Middle frontal gyrus (tissue), 1 donor: Measurements from ENCODE around the gene MYMX.
"Not testable (repeated sequence)": the region's sequence is repeated elsewhere in the genome, so short reads cannot be mapped to it uniquely, and the experiment has no call there.

Experiments
- DNase-seq: peaks from one replicate; pipeline ENCODE4 v3.0.0-alpha.2; 2015; ENCODE audit warnings: low spot score; ENCODE audit errors: extremely low spot score

The MYMX gene

DNA sequence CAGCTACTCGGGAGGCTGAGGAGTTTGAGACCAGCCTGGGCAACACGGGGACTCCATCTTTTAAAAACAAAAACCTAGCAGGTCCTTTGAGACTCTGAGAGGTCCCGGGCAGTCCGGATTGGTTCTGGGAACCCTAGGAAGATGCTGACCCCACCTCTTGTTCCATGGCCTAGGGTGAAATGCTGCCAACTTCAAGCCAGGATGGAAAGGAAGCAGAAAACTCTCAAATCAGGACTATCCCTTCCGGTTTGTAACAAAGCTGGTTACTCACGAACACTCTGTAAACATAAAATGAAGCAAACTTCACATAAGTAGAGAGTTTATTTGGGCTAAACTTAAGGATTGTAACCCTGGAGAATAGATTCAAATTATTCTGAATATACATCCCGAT, 30.1 kb upstream of the MYMX start:
- no peak for DNase-seq

DNA sequence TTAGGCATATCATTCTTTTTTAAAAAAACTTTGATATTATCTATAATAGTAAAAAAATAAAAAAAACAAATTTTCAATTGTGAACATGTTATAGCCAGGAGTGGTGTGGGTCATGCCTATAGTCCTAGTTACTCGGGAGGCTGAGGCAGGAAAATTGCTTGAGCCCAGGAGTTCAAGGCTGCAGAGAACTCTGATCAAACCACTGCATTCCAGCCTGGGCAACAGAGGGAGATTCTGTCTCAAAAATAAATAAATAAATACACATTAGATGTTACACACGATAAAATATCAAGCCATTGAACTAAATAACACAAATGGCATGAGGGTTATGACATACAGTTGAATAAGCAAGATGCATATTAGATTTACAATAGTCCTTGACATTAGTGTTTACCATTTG, 27.9 kb upstream of the MYMX start:
- no peak for DNase-seq

DNA sequence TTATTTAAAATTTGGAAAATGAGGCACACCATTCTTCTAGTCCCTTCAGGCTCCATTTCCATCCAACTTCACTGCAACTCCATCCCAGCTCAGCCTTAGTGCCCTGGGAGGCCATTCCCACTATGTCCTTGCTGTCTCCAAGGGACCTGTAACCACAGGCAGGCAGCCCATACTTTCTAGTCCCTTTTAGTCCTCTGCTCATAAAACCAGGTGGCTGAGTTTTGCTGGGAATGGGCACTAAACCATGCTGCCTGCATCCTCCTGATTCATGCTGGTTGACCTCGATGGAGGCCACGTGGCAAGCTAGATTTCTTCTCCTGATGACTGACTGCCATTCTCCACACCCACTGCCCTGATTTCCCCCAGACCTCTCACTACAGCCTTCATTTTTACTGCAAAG, 27.5 kb upstream of the MYMX start:
- DNase-seq = no peak

DNA sequence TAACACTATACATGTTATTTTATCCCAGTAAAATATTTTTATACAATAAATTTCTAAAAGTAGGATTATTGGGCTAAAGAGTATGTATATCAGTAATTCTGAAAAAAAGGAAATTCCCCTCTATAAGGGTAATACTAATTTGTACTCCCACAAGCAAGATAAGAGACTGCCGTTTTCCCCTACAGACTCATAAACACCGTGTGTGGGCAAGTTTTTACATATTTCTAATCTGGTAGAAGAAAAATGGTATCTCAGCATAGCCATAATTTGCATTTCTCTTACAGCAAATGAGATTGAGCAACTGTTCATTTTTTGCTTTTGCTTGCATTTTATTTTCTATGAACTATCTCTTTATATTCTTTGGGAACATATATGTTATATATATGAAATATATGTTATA, 26.0 kb upstream of the MYMX start:
- DNase-seq = no peak

DNA sequence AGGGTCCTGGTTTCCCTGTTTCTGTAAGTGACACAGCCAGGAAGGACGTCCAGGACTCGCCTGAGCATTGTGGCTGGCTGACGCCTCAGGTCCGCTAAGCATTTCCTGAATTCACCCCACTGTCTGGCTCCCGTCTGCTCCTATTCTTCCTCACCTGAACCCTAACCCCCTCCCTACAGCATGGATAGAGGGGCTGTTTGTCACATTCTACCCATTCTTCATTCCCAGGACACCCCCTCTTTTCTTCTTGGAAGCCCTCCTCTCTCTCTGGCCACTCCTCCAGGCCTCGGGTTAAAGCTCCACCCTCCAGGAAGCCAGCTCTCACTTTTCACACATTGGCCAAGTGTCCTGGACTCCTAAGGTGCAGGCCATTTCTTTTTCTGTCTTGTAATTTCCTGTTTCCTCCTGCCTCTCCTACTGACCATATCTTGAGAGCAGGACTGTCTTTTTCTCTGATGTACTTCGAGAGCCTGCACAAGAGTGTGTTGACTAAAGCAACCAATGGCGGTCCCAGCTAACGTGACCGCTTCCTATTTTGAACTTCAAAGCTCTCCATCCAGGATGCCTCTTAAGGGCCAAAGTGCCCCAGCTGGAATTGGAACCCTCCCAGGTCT, 24.2 kb upstream of the MYMX start:
- no peak for DNase-seq

DNA sequence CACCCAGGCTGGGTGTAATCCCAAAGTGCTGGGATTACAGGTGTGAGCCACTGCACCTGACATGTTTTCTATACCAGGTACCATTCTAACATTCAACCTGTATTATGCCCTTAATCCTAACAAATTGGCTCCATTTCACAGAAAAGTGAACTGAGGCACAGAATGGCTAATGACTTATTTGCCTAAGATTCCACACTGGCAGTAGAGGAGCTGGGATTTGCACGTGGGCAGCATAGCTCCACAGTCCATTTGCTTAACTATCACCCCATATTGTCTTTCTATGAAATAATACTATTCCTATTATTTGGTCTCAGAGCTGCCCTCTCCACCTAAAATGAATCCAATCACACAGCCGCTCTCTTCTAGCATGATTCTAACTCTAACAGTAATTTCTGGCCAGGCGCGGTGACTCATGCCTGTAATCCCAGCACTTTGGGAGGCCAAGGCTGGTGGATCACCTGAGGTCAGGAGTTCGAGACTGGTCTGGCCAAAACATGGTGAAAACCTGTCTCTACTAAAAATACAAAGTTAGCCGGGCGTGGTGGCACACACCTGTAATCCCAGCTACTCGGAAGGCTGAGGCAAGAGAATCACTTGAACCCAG, 23.3 kb upstream of the MYMX start:
- no peak for DNase-seq

DNA sequence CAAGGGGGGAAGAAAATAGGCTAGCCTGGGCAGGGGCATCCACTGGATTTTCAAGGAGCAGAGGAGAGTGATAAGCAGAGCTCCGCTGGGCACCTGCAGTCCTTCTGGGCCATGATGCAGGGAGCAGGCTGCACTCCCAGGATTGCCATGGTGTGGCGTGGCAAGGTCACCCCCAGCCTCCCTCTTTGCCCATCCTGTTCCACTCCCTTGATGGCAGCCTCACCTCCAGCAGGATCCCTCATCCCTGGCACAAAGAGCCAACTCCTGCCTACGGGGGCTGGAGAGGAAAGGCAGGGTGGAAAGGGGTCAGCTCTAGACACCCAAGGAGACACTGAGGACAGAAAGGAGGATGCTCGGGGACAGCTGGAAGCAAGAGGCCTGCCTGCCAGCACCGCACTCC, 22.4 kb upstream of the MYMX start:
- DNase-seq = no peak

DNA sequence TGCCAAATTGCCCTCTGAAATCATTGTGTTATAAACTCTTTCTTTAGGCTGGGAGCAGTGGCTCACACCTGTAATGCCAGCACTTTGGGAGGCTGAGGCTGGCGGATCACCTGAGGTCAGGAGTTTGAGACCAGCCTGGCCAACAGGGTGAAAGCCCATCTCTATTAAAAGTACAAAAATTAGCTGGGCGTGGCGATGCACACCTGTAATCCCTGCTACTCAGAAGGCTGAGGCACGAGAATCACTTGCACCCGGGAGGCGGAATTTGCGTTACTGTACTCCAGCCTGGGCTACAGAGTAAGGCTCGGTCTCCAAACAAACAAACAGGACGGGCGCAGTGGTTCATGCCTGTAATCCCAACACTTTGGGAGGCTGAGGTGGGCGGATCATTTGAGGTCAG, 20.4 kb upstream of the MYMX start:
- DNase-seq = not testable (repeated sequence)

DNA sequence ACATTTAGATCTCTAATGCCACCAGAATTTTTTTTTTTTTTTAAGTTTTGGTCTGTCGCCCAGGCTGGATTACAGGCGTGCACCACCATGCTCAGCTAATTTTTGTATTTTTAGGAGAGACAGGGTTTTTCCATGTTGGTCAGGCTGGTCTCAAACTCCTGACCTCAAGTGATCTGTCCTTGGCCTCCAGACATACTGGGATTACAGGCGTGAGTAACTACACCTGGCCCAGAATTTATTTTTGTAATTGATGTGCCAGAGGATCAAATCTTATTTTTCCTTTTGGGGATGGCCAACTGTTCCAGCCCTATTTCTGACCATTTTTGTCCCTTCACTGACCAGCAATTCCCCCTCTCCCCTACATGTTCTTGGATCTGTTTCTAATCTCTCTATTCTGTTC, 18.0 kb upstream of the MYMX start:
- DNase-seq = no peak

DNA sequence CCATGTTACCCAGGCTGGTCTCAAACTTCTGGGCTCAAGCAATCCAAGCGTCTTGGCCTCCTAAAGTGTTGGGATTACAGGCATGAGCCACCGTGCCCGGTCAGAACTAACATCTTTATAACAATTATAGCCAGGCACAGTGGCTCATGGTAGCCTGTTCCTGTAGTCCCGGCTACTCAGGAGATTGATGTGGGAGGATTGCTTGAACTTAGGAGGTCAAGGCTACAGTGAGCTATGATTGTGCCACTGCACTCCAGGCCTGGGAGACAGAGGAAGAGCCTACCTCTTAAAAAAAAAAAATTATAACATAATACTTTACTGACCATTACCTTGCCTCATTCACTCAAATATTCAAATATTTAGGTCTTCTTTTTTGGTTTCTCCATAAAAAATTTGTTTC, 16.8 kb upstream of the MYMX start:
- DNase-seq = no peak

DNA sequence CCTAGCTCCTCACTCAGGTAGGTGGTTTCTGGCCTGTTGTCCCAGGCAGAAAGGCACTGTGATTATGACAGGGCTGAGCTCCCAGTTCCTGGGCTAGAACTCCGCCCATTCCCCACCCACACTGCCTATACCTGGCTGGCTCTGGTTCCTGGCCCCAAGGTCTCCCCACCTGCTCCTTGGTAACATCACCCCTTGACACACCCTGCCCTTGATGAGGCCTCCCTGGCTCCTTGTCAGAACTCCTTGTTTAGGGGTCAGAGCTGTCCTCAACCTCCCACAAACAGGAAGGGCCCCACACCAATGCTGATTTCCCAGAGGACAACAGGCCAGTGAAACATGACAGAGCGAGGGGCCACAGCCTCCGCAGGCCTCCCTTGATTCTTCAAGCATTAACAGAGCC, 15.5 kb upstream of the MYMX start:
- DNase-seq = no peak

DNA sequence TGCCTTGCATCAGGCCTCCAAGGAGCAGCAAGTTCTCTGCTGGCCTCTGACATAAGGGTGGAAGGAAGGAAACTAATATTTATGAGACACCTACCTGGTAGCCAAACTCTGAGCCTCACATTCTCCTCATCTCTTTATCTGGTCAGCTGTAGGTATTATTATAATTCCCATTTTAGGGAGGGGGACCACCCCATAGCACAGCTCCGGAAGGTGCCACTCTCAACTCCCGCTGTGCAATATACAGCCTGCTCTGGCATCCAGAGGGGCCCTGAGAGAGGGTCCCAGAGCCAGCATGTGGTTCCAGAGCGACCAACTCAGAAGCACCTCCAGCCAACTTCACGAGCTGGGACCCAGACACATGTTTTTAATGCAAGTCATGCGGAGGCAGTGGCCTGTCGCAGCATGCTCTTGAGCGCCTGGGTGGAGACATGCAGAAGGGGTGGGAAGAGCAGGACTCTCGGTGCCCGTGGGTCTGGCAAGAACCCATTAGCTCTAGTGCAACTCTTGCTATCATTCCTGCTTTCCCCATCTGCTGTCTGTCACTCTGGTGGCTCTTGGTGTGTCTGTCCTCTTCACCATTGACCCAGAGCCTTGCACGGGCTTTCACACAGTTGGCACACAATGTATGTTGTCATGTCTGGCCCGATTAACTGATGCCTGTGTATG, 15.0 kb upstream of the MYMX start:
- DNase-seq = no peak

DNA sequence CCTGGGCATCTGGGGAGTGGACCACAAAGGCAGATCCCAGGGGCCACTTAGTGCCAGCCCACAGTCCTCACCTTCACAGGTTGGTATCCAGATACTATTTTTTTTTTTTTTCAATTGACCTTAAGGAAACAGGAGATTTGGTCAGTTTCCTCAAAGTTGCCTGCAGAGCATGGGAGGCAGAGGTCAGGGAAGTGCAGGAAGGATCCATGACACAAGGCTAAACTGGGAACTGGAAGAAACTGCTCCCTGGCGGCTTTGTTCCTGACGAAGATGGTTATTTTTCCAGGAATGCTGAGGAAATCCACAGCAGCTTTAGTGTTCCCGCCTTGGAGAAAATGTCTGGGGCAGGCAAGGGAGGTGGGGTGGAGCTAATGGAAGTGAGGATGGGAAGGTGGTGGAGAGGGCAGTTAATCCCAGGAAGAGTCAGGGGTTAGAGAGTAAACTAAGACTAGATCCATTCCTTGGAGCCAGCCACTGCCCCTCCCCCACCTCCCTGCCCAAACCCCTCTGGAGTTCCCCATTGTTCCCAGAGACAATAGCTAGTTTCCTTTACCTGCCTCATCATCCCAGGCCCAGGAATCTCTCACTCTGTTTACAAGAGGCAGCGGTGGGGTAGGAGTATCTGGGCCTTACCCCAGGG, 14.3 kb upstream of the MYMX start:
- DNase-seq = no peak

DNA sequence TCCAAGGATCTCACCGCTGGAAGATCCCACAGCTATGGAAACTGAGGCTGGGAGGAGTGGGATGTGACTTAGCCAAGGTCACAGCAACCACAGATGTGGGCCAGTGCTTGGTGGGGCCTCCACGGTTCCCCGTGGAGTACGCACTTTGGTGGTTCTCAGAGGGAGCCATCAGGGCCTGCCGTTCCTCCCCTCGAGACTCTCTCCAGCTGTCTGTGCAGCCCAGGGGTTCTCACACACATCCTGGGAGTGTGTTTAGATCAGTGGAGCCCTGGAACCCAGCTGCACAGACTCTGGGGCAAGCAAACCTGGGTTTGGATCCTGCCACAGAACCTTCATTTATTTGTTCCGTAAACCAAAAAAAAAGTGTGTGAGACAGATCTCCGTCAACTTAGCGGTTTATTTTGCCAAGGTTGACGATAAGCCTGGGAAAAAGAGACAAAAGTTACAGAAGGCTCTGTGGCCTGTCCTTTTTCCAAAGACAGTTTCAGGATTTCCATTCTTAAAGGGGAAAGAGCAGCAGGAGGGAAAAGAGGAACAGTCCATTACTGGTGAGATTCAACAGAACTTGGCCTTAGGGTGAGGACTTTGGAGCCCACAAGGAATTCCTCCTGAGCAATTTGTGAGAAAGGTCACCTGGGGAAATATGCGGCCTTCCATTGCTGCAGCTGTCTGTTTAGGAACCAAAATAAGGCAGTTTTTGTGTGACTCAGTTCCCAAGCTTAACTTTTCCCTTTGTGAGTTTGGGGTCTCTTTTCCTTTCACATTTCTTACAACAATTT, 13.6 kb upstream of the MYMX start:
- no peak for DNase-seq

DNA sequence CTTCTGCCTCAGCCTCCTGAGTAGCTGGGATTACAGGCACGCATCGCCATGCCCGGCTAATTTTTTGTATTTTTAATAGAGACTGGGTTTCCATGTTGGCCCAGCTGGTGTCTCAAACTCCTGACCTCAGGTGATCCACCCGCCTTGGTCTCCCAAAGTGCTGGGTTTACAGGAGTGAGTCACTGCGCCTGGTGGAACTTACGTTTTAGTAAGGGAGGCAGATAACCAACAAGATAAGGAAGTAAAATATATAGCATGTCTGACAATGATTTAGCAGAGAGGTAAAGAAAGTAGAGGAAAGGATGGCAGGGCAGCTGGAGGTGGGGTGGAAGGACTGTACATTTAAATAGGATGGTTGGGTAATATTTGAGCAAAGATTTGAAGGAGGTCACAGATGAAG, 12.8 kb upstream of the MYMX start:
- no peak for DNase-seq

DNA sequence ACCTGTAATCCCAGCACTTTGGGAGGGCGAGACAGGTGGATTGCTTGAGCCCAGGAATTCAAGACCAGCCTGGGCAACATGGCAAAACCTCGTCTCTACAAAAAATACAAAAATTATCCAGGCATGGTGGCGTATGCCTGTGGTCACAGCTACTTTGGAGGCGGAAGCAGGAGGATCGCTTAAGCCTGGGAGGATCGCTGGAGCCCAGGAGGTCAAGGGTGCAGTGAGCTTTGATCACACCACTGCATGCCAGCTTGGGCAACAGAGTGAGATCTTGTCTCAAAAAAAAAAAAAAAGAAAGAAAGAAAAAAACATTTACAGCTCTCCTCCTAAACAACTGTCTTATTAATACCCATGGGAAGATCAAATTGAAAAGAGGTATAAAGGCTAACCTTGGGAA, 8.8 kb upstream of the MYMX start:
- no peak for DNase-seq

DNA sequence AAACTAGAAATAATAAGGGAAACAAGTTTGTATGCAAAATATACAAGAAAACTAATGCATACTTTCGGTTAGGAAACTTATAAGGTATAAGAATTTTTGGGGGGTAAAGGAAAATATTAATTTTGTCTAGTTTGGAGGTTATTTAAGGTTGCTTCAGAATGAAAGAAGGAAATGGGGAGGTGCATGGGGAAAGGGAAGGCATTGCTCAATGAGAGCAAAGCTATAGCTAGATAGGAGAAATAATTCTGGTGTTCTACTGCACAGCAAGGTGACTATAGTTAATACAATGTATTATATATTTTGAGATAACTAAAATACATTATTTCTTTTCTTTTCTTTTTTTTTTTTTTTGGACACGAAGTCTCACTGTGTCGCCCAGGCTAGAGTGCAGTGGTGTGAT, 5.4 kb upstream of the MYMX start:
- no peak for DNase-seq

DNA sequence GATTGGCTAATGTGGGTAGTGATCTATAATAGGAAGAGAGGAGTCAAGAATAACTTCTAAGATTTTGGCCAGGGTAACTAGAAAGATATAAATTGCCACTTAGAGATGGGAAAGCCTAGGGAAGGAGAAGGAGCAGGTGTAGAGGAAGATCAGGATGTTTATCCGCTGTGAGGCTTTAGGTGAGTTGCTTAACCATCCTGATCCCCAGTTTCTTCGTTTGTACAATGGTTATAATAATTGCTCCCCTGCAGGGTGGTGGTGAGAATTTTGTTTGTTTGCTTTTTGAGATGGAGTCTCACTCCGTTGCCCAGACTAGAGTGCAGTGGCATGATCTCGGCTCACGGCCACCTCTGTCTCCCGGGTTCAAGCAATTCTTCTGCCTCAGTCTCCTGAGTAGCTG, 2.4 kb upstream of the MYMX start:
- no peak for DNase-seq

DNA sequence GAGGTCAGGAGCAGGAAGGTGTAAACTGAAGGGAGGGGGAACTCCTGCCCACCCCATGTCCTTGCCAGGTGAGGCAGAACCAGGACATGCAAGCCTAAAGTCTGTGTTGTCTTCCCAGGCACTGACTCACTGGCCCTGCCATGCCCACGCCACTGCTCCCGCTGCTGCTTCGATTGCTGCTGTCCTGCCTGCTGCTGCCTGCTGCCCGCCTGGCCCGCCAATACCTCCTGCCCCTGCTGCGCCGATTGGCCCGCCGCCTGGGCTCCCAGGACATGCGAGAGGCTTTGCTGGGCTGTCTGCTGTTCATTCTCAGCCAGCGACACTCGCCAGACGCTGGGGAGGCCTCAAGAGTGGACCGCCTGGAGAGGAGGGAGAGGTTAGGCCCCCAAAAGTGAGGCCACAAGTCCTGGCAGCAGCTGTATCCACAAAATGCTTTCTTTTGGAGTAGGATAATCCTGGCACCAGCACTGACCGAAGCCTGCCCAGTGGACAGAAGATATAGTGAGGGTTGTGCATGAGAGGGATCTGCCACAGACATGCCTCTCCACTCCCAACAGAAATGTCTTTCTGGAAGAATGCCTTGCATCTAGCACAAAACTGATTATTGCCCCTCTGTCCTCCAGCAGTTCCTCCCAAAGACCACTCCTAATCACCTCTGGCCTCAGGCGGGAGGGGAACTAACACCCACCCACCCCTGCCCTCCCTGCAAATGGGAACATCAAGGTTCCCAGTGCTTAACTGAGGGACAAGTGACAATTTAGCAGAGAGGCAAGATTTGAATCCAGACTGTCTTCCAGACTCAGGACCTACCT, 812 bp downstream of the MYMX start:
- no peak for DNase-seq

DNA sequence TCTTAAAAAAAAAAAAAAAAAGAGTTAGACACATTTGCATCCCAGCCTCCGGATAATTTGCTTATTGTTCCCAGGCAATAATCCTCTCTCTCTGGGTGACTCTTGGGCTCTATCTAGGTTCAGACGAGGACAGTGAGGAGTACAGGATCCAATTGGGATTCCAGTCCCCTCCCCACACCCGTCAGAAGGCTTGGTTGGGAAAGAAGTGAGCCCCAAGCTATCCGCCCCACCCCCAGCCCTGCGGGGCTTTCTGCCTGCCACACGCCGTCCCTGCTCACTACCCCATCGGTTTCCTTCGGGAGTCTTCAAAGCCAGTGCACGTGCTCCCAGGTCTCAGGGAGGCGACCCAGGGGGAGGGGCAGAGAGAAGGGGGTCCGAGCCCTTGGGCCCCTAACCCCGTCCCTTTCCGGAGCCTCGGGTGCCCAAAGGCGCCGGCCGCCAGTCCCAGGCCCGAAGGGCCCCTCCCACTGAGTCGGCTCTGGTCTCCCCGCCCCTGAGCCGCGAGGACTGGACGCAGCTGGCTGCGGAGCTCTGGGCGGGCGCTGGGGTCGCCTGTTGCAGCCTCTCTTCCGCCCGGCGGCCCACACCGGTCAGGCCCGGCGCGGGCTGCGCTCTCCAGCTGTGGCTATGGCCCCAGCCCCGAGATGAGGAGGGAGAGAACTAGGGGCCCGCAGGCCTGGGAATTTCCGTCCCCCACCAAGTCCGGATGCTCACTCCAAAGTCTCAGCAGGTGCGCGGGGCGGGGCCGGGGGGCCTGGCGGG, 2.5 kb downstream of the MYMX start:
- no peak for DNase-seq
